ENCODE data around the gene HYAL3. TPM values are rescaled to one million over a fixed set of nuclear protein-coding genes. Genes with fewer than 3 reads are reported as not detected.

The HYAL3 gene
- total and polyA plus RNA-seq, 10 of the 15 experiments (the other 5 are each of a cell fraction or from before 2014, with no cell fraction given), result 0.37 to 4.2 (median 2.8) TPM

DNA sequence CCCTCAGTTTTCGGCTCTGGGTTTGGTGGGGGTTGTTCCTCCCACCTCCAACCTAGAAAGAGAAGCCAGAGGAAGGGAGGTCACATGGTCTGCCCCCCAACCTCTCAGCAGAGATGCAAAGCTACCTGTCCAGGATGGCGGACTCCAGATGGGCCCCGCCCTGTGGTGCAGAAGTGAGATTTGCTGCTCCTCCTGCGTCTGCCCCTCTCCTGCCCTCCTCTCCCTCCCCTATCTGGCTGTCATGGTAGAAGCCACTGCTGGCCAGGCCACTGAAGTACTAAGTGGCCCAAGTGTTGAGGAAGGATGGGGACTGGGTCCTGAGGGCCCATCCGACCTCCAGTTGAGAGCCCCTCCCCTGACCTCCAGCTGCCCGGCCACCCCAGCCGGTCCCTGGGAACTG, 32.4 kb downstream of the HYAL3 start:
- Histone ChIP-seq H2AFZ (ENCODE audit: control insufficient read depth, low read depth, low read length) (no peak overlapping the region), H4K20me1 (ENCODE audit: control insufficient read depth, insufficient read depth) (no peaks in the 10 kb centered on the region), H3K79me2 (ENCODE audit: control insufficient read depth, insufficient read depth, low read length) (no peaks in the 10 kb centered on the region), H3K27me3 (replicated peaks in 1 of 2; ENCODE audit: control insufficient read depth in 2 of 2, insufficient read depth in 2 of 2, low read length in 1 of 2) (peaks cover 0 to 4% of the 10 kb centered on the region in 2 experiments; a peak in 1 of 4 replicates), H3K36me3 (ENCODE audit: control insufficient read depth in 2 of 2, insufficient read depth in 2 of 2, low read length in 1 of 2) (no peaks in the 10 kb centered on the region), H3K4me1 (ENCODE audit: control insufficient read depth, insufficient read depth, low read length) (no peaks in the 10 kb centered on the region), H3K9ac (ENCODE audit: control insufficient read depth, insufficient read depth, low read length) (no peak overlapping the region), H3K27ac (ENCODE audit: control insufficient read depth, insufficient read depth) (no peak overlapping the region), H3K9me3 (replicated peaks; ENCODE audit: control insufficient read depth, insufficient read depth, low read length) (no peaks in the 10 kb centered on the region), H3K4me2 (ENCODE audit: control insufficient read depth, insufficient read depth) (no peak overlapping the region), H3K4me3 (no peak overlapping the region)
- RAD21 ChIA-PET (ENCODE audit: unreplicated experiment), result interaction anchor here (1.4 kb wide), 1 partner anchor 20 kb away, joined by 3 read pairs; no protein-coding TSS in a partner anchor
- intact Hi-C loops (cut with micrococcal nuclease; ENCODE audit: unreplicated experiment), result no loop called here
- TF ChIP-seq, protein P1, sequence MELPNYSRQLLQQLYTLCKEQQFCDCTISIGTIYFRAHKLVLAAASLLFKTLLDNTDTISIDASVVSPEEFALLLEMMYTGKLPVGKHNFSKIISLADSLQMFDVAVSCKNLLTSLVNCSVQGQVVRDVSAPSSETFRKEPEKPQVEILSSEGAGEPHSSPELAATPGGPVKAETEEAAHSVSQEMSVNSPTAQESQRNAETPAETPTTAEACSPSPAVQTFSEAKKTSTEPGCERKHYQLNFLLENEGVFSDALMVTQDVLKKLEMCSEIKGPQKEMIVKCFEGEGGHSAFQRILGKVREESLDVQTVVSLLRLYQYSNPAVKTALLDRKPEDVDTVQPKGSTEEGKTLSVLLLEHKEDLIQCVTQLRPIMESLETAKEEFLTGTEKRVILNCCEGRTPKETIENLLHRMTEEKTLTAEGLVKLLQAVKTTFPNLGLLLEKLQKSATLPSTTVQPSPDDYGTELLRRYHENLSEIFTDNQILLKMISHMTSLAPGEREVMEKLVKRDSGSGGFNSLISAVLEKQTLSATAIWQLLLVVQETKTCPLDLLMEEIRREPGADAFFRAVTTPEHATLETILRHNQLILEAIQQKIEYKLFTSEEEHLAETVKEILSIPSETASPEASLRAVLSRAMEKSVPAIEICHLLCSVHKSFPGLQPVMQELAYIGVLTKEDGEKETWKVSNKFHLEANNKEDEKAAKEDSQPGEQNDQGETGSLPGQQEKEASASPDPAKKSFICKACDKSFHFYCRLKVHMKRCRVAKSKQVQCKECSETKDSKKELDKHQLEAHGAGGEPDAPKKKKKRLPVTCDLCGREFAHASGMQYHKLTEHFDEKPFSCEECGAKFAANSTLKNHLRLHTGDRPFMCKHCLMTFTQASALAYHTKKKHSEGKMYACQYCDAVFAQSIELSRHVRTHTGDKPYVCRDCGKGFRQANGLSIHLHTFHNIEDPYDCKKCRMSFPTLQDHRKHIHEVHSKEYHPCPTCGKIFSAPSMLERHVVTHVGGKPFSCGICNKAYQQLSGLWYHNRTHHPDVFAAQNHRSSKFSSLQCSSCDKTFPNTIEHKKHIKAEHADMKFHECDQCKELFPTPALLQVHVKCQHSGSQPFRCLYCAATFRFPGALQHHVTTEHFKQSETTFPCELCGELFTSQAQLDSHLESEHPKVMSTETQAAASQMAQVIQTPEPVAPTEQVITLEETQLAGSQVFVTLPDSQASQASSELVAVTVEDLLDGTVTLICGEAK (IDR thresholded peaks at IDR 0.05; ENCODE audit: borderline replicate concordance), result no peak
- no peak for TF ChIP-seq HDAC6 (IDR thresholded peaks at IDR 0.05; ENCODE audit: unreplicated experiment)
- TF ChIP-seq YBX1 (IDR thresholded peaks at IDR 0.05), result no peak
- TF ChIP-seq TCF12 (IDR thresholded peaks at IDR 0.05; ENCODE audit: low read depth, low read length), result no peak
- no peak for TF ChIP-seq STAT3 (IDR thresholded peaks at IDR 0.05; ENCODE audit: low read depth, low read length)
- TF ChIP-seq SMC3 (IDR thresholded peaks at IDR 0.05; ENCODE audit: borderline replicate concordance, low read length), result no peak
- no peak for DNase-seq (ENCODE audit: low read depth, low spot score)
- WGBS (ENCODE audit: insufficient coverage, insufficient replicate concordance, low lambda C conversion rate, missing lambda C conversion rate), result 35% methylated on average over 7 of the region's 7 CpGs
- no peak for ATAC-seq
- FAIRE-seq, result no peak
- POLR2A ChIA-PET, result interaction anchor here (0.5 kb wide), 1 partner anchor 30 kb away, joined by 4 read pairs; no protein-coding TSS in a partner anchor
- CTCF ChIA-PET, result interaction anchor here (1.0 to 1.9 kb wide), 3 partner anchors 19 to 40 kb away, joined by 3 to 6 read pairs (median 6); no protein-coding TSS in a partner anchor
- in situ Hi-C loops (cut with MboI), result no loop called here
- SMC1A ChIA-PET (ENCODE audit: uncharacterized antibody, unreplicated experiment), result no interaction called here
- BruUV-seq (replicated peaks), result no TSS peak

Data from GM12878 (cell line).